Peyer's patch (tissue), 4 donors: ENCODE results near the gene CELSR2.

ENCODE experiments used
- CTCF ChIP-seq, 6 experiments: fragments of 450-650 bp in 4 of 6; fragments of 200-600 bp in 2 of 6; sonication (generic) in 1 of 6; IDR thresholded peaks; one replicate each; pipeline ENCODE4 v1.5.1; 2017 to 2019; ENCODE audit warnings: antibody characterized with exemption in 6 of 6, mild to moderate bottlenecking in 3 of 6, moderate library complexity in 1 of 6
- POLR2A ChIP-seq, 2 donors: fragments of 450-650 bp; IDR thresholded peaks; one replicate each; pipeline ENCODE4 v1.5.1; 2017; ENCODE audit warnings: antibody characterized with exemption in 2 of 2, mild to moderate bottlenecking in 2 of 2, moderate library complexity in 2 of 2

- TF ChIP-seq CTCF (IDR thresholded peaks at IDR 0.05) (no peak), POLR2A (IDR thresholded peaks at IDR 0.05) (no peak)
Observed at GRCh38 chr1:109299558-109300343, 50.4 kb downstream of the CELSR2 start.
